NCI-H2081 treated with DMSO at 0.1 percent for 48 hours (cell line): ENCODE results near the gene TMEM132E.
"Not testable (repeated sequence)": the region's sequence is repeated elsewhere in the genome, so short reads cannot be mapped to it uniquely, and the experiment has no call there.

Experiments
- DNase-seq: peaks from one replicate; lab custom pipeline; 2025; lab: John Stamatoyannopoulos, UW

The TMEM132E gene, protein sequence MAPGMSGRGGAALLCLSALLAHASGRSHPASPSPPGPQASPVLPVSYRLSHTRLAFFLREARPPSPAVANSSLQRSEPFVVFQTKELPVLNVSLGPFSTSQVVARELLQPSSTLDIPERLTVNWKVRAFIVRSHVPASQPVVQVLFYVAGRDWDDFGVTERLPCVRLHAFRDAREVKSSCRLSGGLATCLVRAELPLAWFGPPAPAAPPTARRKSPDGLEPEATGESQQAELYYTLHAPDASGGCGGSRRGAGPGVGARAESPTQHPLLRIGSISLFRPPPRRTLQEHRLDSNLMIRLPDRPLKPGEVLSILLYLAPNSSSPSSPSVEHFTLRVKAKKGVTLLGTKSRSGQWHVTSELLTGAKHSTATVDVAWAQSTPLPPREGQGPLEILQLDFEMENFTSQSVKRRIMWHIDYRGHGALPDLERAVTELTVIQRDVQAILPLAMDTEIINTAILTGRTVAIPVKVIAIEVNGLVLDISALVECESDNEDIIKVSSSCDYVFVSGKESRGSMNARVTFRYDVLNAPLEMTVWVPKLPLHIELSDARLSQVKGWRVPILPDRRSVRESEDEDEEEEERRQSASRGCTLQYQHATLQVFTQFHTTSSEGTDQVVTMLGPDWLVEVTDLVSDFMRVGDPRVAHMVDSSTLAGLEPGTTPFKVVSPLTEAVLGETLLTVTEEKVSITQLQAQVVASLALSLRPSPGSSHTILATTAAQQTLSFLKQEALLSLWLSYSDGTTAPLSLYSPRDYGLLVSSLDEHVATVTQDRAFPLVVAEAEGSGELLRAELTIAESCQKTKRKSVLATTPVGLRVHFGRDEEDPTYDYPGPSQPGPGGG (N-terminal part only)

GRCh38 chr17:34579017-34579946, at the start of gene TMEM132E:
TSS of gene TMEM132E (plus strand) at chr17:34579582. CDS start at chr17:34581077, 1,495 bp downstream.
- no peak for DNase-seq

GRCh38 chr17:34530918-34531317, 48.5 kb upstream of the TMEM132E start:
- no peak for DNase-seq

- no peak for DNase-seq
These were observed 46.9 kb upstream of the TMEM132E start for GRCh38 chr17:34532281-34533065.

DNA sequence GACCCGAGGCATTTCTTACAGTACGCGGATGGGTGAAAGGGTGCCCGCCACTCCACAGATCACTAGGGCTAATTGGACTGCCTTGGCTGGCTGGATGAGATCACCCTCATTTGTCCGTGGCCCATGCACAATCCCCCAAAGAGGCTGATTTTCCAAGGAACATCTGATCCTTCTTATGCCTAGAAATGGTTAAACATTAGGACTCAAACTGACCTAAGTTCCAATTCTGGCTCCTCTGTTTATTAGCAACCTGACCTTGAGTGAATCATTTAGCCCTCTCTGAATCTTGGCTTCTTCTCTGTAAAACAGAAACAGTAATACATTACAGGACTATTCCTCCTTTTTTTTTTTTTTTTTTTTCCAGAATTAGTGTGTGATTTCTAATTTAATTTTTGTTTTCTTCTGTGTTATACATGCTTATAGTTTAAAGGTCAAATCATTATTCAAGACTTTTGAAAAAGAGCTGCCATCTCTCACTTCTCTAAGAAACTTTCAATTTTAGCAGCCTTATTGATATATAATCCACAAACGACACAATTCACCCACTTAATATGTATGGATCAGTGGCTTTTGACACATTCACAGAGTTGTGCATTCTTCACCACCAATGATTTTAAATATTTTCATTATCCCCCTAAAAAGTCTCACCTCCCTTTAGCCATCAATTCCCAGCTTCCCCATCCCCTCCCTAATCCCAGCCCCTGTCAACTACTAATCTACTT, 45.4 kb upstream of the TMEM132E start:
- DNase-seq = no peak

DNA sequence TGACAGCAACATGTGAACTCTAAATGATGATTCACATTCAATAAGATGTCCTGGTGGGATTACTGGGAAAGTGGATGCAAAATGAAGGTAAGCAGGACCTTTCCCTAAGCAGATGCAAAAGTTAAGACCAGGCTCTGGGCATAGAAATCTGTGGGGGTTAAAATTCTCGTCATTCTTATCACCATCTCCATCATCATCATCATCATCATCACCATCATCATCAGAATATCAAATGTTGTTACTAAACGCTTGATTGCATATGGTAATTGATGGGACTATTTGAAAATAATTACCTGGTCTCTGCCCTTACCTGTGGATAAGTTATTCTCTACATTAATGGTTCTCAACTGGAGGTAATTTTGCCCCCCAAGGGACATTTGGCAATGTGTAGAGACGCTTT, 41.9 kb upstream of the TMEM132E start:
- DNase-seq = no peak

DNA sequence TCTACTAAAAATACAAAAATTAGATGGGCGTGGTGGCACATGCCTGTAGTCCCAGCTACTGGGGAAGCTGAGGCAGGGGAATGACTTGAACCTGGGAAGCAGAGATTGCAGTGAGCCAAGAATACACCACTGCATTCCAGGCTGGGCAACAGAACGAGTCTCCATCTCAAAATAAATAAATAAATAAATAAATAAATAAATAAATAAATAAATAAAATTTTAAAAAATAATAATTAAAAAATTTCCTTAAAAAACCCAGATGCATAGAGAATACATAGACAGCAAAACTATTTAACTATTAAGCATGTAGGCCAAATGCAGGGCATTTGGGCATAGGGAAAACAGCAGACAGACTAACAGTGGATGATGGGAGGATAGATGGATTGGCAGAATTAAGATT, 40.8 kb upstream of the TMEM132E start:
- DNase-seq = not testable (repeated sequence)

DNA sequence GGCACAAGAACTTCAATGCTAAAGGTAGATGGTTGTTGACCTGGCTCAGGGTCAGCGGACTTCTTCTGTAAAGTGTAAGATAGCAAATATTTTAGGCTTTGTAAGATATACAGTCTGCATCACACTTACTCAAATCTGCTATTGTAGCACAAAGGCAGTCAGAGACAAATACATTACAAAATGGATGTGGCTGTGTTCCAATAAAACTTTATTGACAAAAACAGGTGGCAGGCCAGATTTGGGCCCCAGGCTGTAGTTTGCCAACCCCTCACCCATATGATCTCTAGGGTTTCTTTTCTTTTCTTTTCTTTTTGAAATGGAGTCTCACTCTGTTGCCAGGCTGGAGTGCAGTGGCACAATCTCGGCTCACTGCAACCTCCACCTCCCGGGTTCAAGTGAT, 39.5 kb upstream of the TMEM132E start:
- no peak for DNase-seq

- no peak for DNase-seq
These were observed 36.6 kb upstream of the TMEM132E start for GRCh38 chr17:34542700-34543336.

- DNase-seq = no peak
These were observed 31.8 kb upstream of the TMEM132E start for GRCh38 chr17:34547453-34548063.

DNA sequence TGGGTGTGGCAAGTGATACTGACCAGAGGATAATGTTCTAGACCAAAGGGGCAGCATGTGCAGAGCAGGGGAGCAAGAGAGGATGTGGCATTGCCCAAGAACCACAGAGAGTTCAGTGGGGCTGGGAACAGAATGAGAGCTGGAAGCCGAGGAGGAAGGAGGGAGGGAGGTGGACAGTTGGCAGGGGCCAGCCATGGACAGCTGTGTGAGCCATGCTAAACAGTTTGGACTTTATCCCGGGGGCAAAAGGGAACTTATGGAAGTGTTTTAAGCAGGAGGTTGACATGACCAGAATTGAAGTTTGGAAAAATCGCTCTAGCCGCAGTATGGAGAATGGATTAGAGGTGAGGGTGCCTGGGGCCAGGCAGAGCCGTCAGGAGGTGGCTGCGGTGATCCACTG, 29.4 kb upstream of the TMEM132E start:
- no peak for DNase-seq

- DNase-seq = no peak
These were observed 25.5 kb upstream of the TMEM132E start for GRCh38 chr17:34553907-34554306.

- no peak for DNase-seq
These were observed 23.0 kb upstream of the TMEM132E start for GRCh38 chr17:34556384-34556783.

DNA sequence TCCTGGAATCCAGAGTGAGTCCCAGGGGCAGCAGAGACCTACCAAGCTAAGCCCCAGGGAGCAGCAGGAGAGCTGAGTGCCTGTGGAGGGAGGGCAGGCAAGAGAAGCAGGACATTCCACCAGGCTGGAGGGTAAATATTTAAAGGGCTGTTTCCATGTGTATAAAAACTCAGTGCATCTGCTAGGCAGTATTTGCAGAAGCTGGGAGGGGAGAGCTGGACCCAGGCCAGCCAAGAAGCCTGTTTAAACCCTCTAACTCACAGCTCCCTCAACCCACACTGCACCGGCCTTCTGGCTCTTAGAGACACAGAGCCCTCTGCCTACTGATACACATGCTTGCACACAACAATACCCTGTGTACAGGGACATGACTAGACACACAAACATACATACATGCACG, 22.5 kb upstream of the TMEM132E start:
- DNase-seq = no peak

GRCh38 chr17:34561328-34561727, 18.1 kb upstream of the TMEM132E start:
- DNase-seq = no peak

- DNase-seq = no peak
These were observed 17.0 kb upstream of the TMEM132E start for GRCh38 chr17:34562387-34562786.

GRCh38 chr17:34565713-34566112, 13.7 kb upstream of the TMEM132E start:
- DNase-seq = no peak

GRCh38 chr17:34566201-34566600, 13.2 kb upstream of the TMEM132E start:
- DNase-seq = no peak

DNA sequence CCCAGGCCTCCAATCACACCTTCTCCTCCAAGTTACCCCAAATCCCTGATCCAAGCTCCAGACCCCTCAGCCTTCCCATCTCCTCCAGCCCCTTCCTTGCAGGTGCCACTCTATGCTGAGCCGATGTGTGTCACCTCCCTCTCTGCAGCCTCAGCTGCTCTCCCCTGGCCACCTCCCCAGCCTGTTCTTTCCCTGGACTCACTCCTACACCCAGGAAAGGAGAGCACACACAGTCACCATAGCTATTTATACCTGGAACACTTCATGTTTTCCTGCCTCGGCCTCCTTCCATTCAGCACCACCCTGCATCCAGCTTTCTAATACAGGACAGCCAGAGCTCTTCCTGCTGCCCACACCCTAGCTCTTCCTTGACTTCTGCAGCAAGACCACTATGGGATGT, 12.5 kb upstream of the TMEM132E start:
- DNase-seq = no peak

- no peak for DNase-seq
These were observed 11.5 kb upstream of the TMEM132E start for GRCh38 chr17:34567691-34568465.
